ENCODE results near the gene HDAC1. TPM values are rescaled to one million over a fixed set of nuclear protein-coding genes. Genes with fewer than 3 reads are reported as not detected.

Gene HDAC1
- polyA plus RNA-seq (2013) = 58.2 and 60.3 TPM in 2 replicates

GRCh38 chr1:32291708-32292538 lies at the start of gene HDAC1:
TSS of gene HDAC1 (plus strand) at chr1:32292083. CDS start at chr1:32292170, 87 bp downstream.
- H3K14ac ChIP-seq (ENCODE audit: low read length) = peak within 1 kb of the TSS; percentile 82
- H3K9me3 ChIP-seq (ENCODE audit: insufficient read depth, low read depth, low read length) = no peaks in the 10 kb centered on the region
- peak within 1 kb of the TSS; percentile 98 for H3K18ac ChIP-seq (ENCODE audit: low read length)
- H4K8ac ChIP-seq (ENCODE audit: low read depth, low read length) = peak within 1 kb of the TSS; percentile 86
- peak within 1 kb of the TSS; percentile 87 for H4K12ac ChIP-seq (ENCODE audit: low read depth, low read length)
- peak within 1 kb of the TSS; percentile 75 for H3K4ac ChIP-seq (ENCODE audit: low read depth, low read length)
- H2AFZ ChIP-seq (ENCODE audit: insufficient read depth, low read length, poor library complexity) = peak within 1 kb of the TSS; percentile 96
- WGBS (ENCODE audit: extremely low coverage, insufficient coverage, insufficient read length) = no CpG with 5 or more reads among the region's 67 CpGs
- peak within 1 kb of the TSS; percentile 69 for H3K4me2 ChIP-seq (ENCODE audit: low read length)
- H3K27ac ChIP-seq (ENCODE audit: low read depth, low read length) = peak within 1 kb of the TSS; percentile 19
- H3K9ac ChIP-seq (ENCODE audit: low read length) = peak within 1 kb of the TSS; percentile 68
- H3K4me1 ChIP-seq (ENCODE audit: control insufficient read depth in 1 of 2, insufficient read depth in 2 of 2, low read length in 2 of 2) = peaks cover 3 to 4% of the 10 kb centered on the region in 2 experiments
- no peaks in the 10 kb centered on the region for H3K27me3 ChIP-seq (ENCODE audit: insufficient read depth, low read length)
- H2BK5ac ChIP-seq (ENCODE audit: low read depth, low read length, poor library complexity) = peak within 1 kb of the TSS; percentile 58
- no peak within 1 kb of the TSS for H2BK12ac ChIP-seq (ENCODE audit: low read length)
- peaks cover 11% of the 10 kb centered on the region for H3K79me2 ChIP-seq (ENCODE audit: control insufficient read depth, insufficient read depth, low read length, poor library complexity)
- H3K79me1 ChIP-seq (ENCODE audit: low read length) = peaks cover 7% of the 10 kb centered on the region
- peak within 1 kb of the TSS; percentile 84 for H2BK120ac ChIP-seq (ENCODE audit: insufficient read depth, low read length, poor library complexity)
- H2AK5ac ChIP-seq (ENCODE audit: low read length) = peak within 1 kb of the TSS; percentile 22
- no peaks in the 10 kb centered on the region for H3K36me3 ChIP-seq (ENCODE audit: control insufficient read depth in 1 of 2, insufficient read depth in 2 of 2, low read length in 2 of 2)
- peak within 1 kb of the TSS; percentile 78 for H4K91ac ChIP-seq (ENCODE audit: low read depth, low read length)
- peak; percentile 95 to 97 for DNase-seq
- H3K4me3 ChIP-seq (ENCODE audit: low read depth, low read length) = peak within 1 kb of the TSS; percentile 97
- no peak within 1 kb of the TSS for H3K23ac ChIP-seq (ENCODE audit: low read length)

GRCh38 chr1:32242341-32242851 lies 49.5 kb upstream of the HDAC1 start:
- H3K18ac ChIP-seq (ENCODE audit: low read length) = no peak overlapping the region
- no peaks in the 10 kb centered on the region for H3K9me3 ChIP-seq (ENCODE audit: insufficient read depth, low read depth, low read length)
- peak overlapping the region; percentile 19 for H3K4me2 ChIP-seq (ENCODE audit: low read length)
- no peak overlapping the region for H3K9ac ChIP-seq (ENCODE audit: low read length)
- peaks cover 2 to 15% of the 10 kb centered on the region in 2 experiments for H3K4me1 ChIP-seq (ENCODE audit: control insufficient read depth in 1 of 2, insufficient read depth in 2 of 2, low read length in 2 of 2)
- H4K12ac ChIP-seq (ENCODE audit: low read depth, low read length) = no peak overlapping the region
- H3K79me1 ChIP-seq (ENCODE audit: low read length) = no peaks in the 10 kb centered on the region
- no peaks in the 10 kb centered on the region for H3K27me3 ChIP-seq (ENCODE audit: insufficient read depth, low read length)
- H2BK120ac ChIP-seq (ENCODE audit: insufficient read depth, low read length, poor library complexity) = no peak overlapping the region
- H2AK5ac ChIP-seq (ENCODE audit: low read length) = no peak overlapping the region
- H4K91ac ChIP-seq (ENCODE audit: low read depth, low read length) = no peak overlapping the region
- H3K23ac ChIP-seq (ENCODE audit: low read length) = no peak overlapping the region
- H2BK5ac ChIP-seq (ENCODE audit: low read depth, low read length, poor library complexity) = no peak overlapping the region
- no peaks in the 10 kb centered on the region for H3K36me3 ChIP-seq (ENCODE audit: control insufficient read depth in 1 of 2, insufficient read depth in 2 of 2, low read length in 2 of 2)
- no peak overlapping the region for H4K8ac ChIP-seq (ENCODE audit: low read depth, low read length)
- WGBS (ENCODE audit: extremely low coverage, insufficient coverage, insufficient read length) = no CpG with 5 or more reads among the region's 7 CpGs
- no peak overlapping the region for H3K27ac ChIP-seq (ENCODE audit: low read depth, low read length)
- no peaks in the 10 kb centered on the region for H3K79me2 ChIP-seq (ENCODE audit: control insufficient read depth, insufficient read depth, low read length, poor library complexity)
- DNase-seq = peak in 1 of 2 donors; percentile 32
- H3K4me3 ChIP-seq (ENCODE audit: low read depth, low read length) = no peak overlapping the region
- no peak overlapping the region for H2AFZ ChIP-seq (ENCODE audit: insufficient read depth, low read length, poor library complexity)
- H3K4ac ChIP-seq (ENCODE audit: low read depth, low read length) = no peak overlapping the region
- no peak overlapping the region for H3K14ac ChIP-seq (ENCODE audit: low read length)
- no peak overlapping the region for H2BK12ac ChIP-seq (ENCODE audit: low read length)

- no CpG with 5 or more reads among the region's 3 CpGs for WGBS (ENCODE audit: extremely low coverage, insufficient coverage, insufficient read length)
- Histone ChIP-seq H3K79me2 (ENCODE audit: control insufficient read depth, insufficient read depth, low read length, poor library complexity) (no peaks in the 10 kb centered on the region), H3K27ac (ENCODE audit: low read depth, low read length) (no peak within 1 kb of the TSS), H3K9ac (ENCODE audit: low read length) (no peak within 1 kb of the TSS), H4K91ac (ENCODE audit: low read depth, low read length) (no peak within 1 kb of the TSS), H3K27me3 (ENCODE audit: insufficient read depth, low read length) (no peaks in the 10 kb centered on the region), H3K4me2 (ENCODE audit: low read length) (peak within 1 kb of the TSS; percentile 61), H3K4me1 (ENCODE audit: control insufficient read depth in 1 of 2, insufficient read depth in 2 of 2, low read length in 2 of 2) (peaks cover 2 to 5% of the 10 kb centered on the region in 2 experiments), H3K4me3 (ENCODE audit: low read depth, low read length) (no peak within 1 kb of the TSS), H4K8ac (ENCODE audit: low read depth, low read length) (no peak within 1 kb of the TSS), H4K12ac (ENCODE audit: low read depth, low read length) (no peak within 1 kb of the TSS), H2BK5ac (ENCODE audit: low read depth, low read length, poor library complexity) (no peak within 1 kb of the TSS), H3K23ac (ENCODE audit: low read length) (no peak within 1 kb of the TSS), H3K36me3 (ENCODE audit: control insufficient read depth in 1 of 2, insufficient read depth in 2 of 2, low read length in 2 of 2) (no peaks in the 10 kb centered on the region), H2BK120ac (ENCODE audit: insufficient read depth, low read length, poor library complexity) (no peak within 1 kb of the TSS), H3K9me3 (ENCODE audit: insufficient read depth, low read depth, low read length) (no peaks in the 10 kb centered on the region), H3K18ac (ENCODE audit: low read length) (no peak within 1 kb of the TSS), H3K4ac (ENCODE audit: low read depth, low read length) (no peak within 1 kb of the TSS), H3K79me1 (ENCODE audit: low read length) (no peaks in the 10 kb centered on the region), H2AFZ (ENCODE audit: insufficient read depth, low read length, poor library complexity) (no peak within 1 kb of the TSS), H2BK12ac (ENCODE audit: low read length) (no peak within 1 kb of the TSS), H2AK5ac (ENCODE audit: low read length) (no peak within 1 kb of the TSS), H3K14ac (ENCODE audit: low read length) (no peak within 1 kb of the TSS)
- DNase-seq = no peak
Measured at GRCh38 chr1:32246888-32247273, 45.0 kb upstream of the HDAC1 start, which contains the start of gene FAM167B. TSS of gene FAM167B (plus strand) at chr1:32247222. CDS start at chr1:32247422, 200 bp downstream.

GRCh38 chr1:32247452-32247851 lies 44.4 kb upstream of the HDAC1 start:
- Histone ChIP-seq H4K8ac (ENCODE audit: low read depth, low read length) (no peak overlapping the region), H4K91ac (ENCODE audit: low read depth, low read length) (no peak overlapping the region), H3K4ac (ENCODE audit: low read depth, low read length) (no peak overlapping the region)

More at GRCh38 chr1:32247452-32247851, 44.4 kb upstream of the HDAC1 start:
- H3K79me2 ChIP-seq (ENCODE audit: control insufficient read depth, insufficient read depth, low read length, poor library complexity) = no peaks in the 10 kb centered on the region
- WGBS (ENCODE audit: extremely low coverage, insufficient coverage, insufficient read length) = no CpG with 5 or more reads among the region's 12 CpGs
- no peak overlapping the region for H2AK5ac ChIP-seq (ENCODE audit: low read length)
- H3K18ac ChIP-seq (ENCODE audit: low read length) = no peak overlapping the region
- H3K4me3 ChIP-seq (ENCODE audit: low read depth, low read length) = no peak overlapping the region
- H2AFZ ChIP-seq (ENCODE audit: insufficient read depth, low read length, poor library complexity) = no peak overlapping the region
- no peak overlapping the region for H3K27ac ChIP-seq (ENCODE audit: low read depth, low read length)
- H3K4me1 ChIP-seq (ENCODE audit: control insufficient read depth in 1 of 2, insufficient read depth in 2 of 2, low read length in 2 of 2) = peaks cover 2 to 4% of the 10 kb centered on the region in 2 experiments
- no peak for DNase-seq
- H3K23ac ChIP-seq (ENCODE audit: low read length) = no peak overlapping the region
- no peak overlapping the region for H2BK5ac ChIP-seq (ENCODE audit: low read depth, low read length, poor library complexity)
- H3K14ac ChIP-seq (ENCODE audit: low read length) = no peak overlapping the region
- no peak overlapping the region for H3K9ac ChIP-seq (ENCODE audit: low read length)
- H3K79me1 ChIP-seq (ENCODE audit: low read length) = no peaks in the 10 kb centered on the region
- no peaks in the 10 kb centered on the region for H3K36me3 ChIP-seq (ENCODE audit: control insufficient read depth in 1 of 2, insufficient read depth in 2 of 2, low read length in 2 of 2)
- no peak overlapping the region for H2BK120ac ChIP-seq (ENCODE audit: insufficient read depth, low read length, poor library complexity)
- no peak overlapping the region for H3K4me2 ChIP-seq (ENCODE audit: low read length)
- H4K12ac ChIP-seq (ENCODE audit: low read depth, low read length) = no peak overlapping the region
- no peaks in the 10 kb centered on the region for H3K9me3 ChIP-seq (ENCODE audit: insufficient read depth, low read depth, low read length)
- no peaks in the 10 kb centered on the region for H3K27me3 ChIP-seq (ENCODE audit: insufficient read depth, low read length)
- no peak overlapping the region for H2BK12ac ChIP-seq (ENCODE audit: low read length)
